Measurements from ENCODE around the gene TAGLN2.
"Not testable (repeated sequence)": the region's sequence is repeated elsewhere in the genome, so short reads cannot be mapped to it uniquely, and the experiment has no call there.

The TAGLN2 gene

GRCh38 chr1:159916242-159917051 is 8.9 kb downstream of the TAGLN2 start:
- TF ChIP-seq ZNF274 (IDR thresholded peaks at IDR 0.05; ENCODE audit: low read depth, low read length) = no peak
- H3K4me3 ChIP-seq (ENCODE audit: low read length) = no peak overlapping the region

GRCh38 chr1:159915571-159916241 is 9.6 kb downstream of the TAGLN2 start:
- TF ChIP-seq ZNF274 (IDR thresholded peaks at IDR 0.05; ENCODE audit: low read depth, low read length) = no peak
- no peak overlapping the region for H3K4me3 ChIP-seq (ENCODE audit: low read length)

GRCh38 chr1:159914252-159915018 is 10.9 kb downstream of the TAGLN2 start:
- TF ChIP-seq ZNF274 (IDR thresholded peaks at IDR 0.05; ENCODE audit: low read depth, low read length) = no peak
- no peak overlapping the region for H3K4me3 ChIP-seq (ENCODE audit: low read length)

- no peak for TF ChIP-seq ZNF274 (IDR thresholded peaks at IDR 0.05; ENCODE audit: low read depth, low read length)
- no peak overlapping the region for H3K4me3 ChIP-seq (ENCODE audit: low read length)
Observed at GRCh38 chr1:159913451-159914192, 11.7 kb downstream of the TAGLN2 start.

- no peak for TF ChIP-seq ZNF274 (IDR thresholded peaks at IDR 0.05; ENCODE audit: low read depth, low read length)
- no peak overlapping the region for H3K4me3 ChIP-seq (ENCODE audit: low read length)
Observed at GRCh38 chr1:159911326-159912070, 13.8 kb downstream of the TAGLN2 start.

- no peak overlapping the region for H3K4me3 ChIP-seq (ENCODE audit: low read length)
- TF ChIP-seq ZNF274 (IDR thresholded peaks at IDR 0.05; ENCODE audit: low read depth, low read length) = no peak
Observed at GRCh38 chr1:159908031-159908940, 17.0 kb downstream of the TAGLN2 start.

- no peak overlapping the region for H3K4me3 ChIP-seq (ENCODE audit: low read length)
- no peak for TF ChIP-seq ZNF274 (IDR thresholded peaks at IDR 0.05; ENCODE audit: low read depth, low read length)
Observed at GRCh38 chr1:159906960-159907359, 18.3 kb downstream of the TAGLN2 start.

GRCh38 chr1:159904036-159904435 is 21.3 kb downstream of the TAGLN2 start:
- not testable (repeated sequence) for H3K4me3 ChIP-seq (ENCODE audit: low read length)

GRCh38 chr1:159902541-159902940 is 22.8 kb downstream of the TAGLN2 start:
- TF ChIP-seq ZNF274 (IDR thresholded peaks at IDR 0.05; ENCODE audit: low read depth, low read length) = no peak

GRCh38 chr1:159900755-159901360 is 24.4 kb downstream of the TAGLN2 start:
- no peak for TF ChIP-seq ZNF274 (IDR thresholded peaks at IDR 0.05; ENCODE audit: low read depth, low read length)
- no peak overlapping the region for H3K4me3 ChIP-seq (ENCODE audit: low read length)

More at GRCh38 chr1:159902541-159902940, 22.8 kb downstream of the TAGLN2 start:
- no peak overlapping the region for H3K4me3 ChIP-seq (ENCODE audit: low read length)

- H3K4me3 ChIP-seq (ENCODE audit: low read length) = no peak within 1 kb of the TSS
- TF ChIP-seq ZNF274 (IDR thresholded peaks at IDR 0.05; ENCODE audit: low read depth, low read length) = no peak
Observed at GRCh38 chr1:159900086-159900680, 25.1 kb downstream of the TAGLN2 start, which contains the start of gene CFAP45. TSS of gene CFAP45 (minus strand) at chr1:159900165. CDS start at chr1:159900098, 67 bp downstream.

- not testable (repeated sequence) for H3K4me3 ChIP-seq (ENCODE audit: low read length)
Observed at GRCh38 chr1:159899634-159900033, 25.7 kb downstream of the TAGLN2 start.

All from GM08714 (cell line).